Ramos (cell line): Measurements from ENCODE around the gene GABBR2.

ENCODE experiments used
- in situ Hi-C: fragments of 300-500 bp; cut with MboI; formaldehyde crosslinking; loops from one replicate; pipeline ENCODE4 v1.14.3; 2022; ENCODE audit warnings: low sequenced_read_pairs; ENCODE audit not compliant: unreplicated experiment

Gene GABBR2

DNA sequence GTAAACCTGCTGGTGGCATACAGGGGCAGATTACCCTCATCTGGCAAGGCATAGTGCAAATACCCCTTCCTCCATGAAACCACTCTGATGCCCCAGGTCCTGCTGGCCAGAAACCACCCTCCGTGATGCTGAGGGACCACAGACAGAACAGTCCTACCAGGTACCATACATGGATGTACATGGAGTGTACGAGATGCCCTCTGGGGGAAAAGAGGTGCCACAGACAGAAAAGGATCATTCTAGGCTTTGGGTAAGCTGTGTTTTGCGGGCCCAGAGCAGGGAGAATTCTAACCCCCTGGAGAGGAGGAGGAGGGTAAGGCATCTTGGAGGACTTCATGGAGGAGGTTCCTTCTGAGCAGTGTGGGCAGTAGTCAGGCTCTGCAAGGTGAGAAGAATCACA lies 68.3 kb downstream of the GABBR2 start:
- in situ Hi-C loops: no loop called here

DNA sequence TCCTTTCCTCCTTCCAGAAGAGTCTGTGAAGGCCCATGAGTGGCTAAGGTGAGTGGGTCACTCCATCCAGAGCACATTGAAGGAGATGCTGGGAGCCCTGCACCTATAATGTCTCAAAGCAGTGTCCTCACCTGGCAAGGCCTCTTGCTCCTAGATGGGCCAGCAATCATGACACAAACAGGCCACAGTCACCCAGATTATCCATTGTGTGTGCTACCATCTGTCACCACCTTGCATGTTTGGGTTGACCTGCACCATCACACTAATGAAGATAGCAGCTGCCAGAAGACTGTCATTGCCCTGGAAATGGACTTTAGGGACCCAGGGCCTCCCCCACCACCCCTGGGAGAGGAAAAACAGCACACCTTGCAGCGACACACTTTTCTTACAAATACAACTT lies 69.6 kb downstream of the GABBR2 start:
- in situ Hi-C loops: no loop called here

DNA sequence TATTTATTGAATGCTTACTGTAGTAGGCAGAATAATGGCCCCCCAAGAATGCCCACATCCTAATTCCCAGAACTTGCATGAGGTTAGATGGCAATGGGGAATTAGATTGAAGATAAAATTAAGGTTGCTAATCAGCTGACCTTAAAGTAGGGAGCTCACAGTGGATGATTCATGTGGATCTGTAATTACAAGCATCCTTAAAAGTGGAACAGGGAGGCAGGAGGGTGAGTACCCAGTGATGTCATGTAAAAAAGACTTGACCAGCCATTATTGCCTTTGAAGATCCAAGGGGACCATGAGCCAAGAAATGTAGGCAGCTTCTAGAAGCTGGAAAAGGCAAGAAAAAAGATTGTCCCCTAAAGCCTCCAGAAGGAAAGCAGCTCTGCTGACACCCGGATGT lies 71.4 kb downstream of the GABBR2 start:
- in situ Hi-C loops: no loop called here

- in situ Hi-C loops: no loop called here
These were observed 73.4 kb downstream of the GABBR2 start for GRCh38 chr9:98635374-98635773.

DNA sequence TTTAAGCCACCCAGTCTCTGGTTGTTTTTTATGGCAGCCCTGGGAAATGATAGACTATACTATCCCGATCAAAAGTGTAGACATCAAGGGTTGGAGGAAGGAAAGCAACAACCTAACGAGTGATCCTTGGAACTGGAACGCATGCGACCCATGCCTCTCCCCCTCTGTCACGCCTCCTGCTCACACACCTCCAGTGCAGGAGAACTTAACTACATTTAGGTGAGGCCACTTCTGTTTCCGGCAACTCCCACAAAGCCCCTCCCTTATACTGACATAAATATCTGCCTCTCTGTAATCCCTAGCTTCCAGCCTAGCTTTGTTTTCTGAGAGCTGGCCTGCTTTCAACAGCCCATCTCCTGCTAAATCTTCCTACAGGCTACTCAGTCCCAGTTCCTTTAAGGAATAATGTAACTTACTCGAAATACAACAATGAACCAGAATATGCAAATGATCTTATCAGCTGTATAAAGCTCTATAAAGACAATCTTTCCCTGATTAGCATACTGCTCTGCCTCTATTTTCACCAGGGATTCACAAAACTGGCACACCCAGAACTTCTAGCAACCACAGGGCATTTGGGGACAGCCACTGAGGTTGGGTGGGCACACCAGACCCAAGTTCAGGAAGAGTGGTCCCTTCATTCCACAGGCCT lies 73.9 kb downstream of the GABBR2 start:
- in situ Hi-C loops: no loop called here

DNA sequence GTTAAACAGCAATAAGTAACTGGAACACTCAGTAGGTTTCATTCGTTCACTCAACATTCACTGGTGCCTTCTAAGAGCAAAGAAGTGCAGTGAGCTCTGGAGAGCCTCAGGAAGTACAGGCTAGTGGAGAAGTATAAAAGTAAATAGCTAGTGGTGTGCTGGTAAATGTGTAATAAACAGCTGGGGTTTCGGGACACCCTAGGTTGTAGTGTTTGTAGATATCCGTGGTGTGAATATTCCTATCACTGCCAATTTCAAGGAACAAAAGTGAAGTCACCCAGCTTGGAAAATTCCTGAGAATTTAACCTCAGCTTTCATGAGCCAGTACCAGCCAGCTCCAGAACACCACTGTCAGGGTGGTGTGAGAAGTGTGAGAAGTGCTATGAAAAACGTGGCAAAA lies 75.9 kb downstream of the GABBR2 start:
- in situ Hi-C loops: no loop called here

- in situ Hi-C loops: no loop called here
These were observed 81.4 kb downstream of the GABBR2 start for GRCh38 chr9:98627296-98627695.

GRCh38 chr9:98625728-98626127 lies 83.0 kb downstream of the GABBR2 start:
- in situ Hi-C loops: no loop called here

DNA sequence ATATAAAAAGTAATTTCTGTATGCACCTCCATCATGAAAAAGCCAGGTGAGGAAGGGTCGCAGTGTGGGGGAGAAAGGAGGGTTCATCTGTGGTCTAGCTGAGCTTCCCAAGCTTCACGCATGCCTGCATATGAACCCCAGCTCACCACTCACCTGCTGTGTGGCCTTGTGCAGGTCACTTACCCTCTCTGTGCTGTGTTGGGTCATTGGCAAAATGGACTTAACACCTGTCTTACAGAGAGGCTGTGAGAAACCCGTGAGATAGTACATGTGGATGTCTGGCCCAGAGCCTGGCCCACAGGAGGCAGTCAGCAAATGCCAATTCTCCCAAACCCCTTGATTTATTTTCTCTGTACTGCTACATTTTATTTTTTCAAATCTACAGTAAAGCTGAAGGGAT lies 88.9 kb downstream of the GABBR2 start:
- in situ Hi-C loops: no loop called here

DNA sequence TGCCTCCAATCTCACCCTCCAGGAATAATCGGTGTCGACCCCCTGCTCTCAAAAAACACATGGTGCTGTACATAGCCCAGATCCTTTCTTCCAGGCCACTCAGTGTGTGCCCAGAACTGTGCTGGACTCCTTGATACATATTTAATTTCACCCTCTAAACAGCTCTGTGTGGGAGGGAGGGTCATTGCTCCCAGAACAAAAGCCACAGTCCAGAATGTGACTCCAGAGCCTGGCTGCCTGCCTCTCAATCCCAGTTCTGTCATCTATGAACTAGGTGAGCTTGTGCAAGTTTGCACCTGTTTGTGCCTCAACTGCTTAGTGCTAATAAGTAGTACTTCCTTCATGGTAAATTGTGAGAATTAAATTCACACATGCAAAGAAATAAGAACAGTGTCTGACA lies 93.1 kb downstream of the GABBR2 start:
- in situ Hi-C loops: no loop called here

DNA sequence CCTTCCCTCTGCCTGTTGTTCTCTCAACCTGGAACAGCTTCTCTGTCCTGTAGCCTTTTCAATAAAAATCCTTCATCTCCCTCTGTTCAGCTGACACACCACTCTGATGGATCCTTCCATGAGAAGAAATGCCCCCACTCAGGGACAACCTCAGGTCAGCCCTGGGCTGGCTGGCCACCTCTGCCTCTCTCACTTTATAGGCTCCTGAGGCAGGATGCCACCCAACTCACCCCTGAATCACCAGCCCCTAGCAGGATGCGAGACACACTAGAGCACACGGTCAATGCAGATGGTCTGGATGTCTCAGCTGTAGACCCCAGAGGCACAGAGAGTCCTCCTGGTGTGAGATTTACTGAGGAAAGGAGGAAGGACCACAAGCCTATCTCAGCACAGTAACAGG lies 93.8 kb downstream of the GABBR2 start:
- in situ Hi-C loops: no loop called here

DNA sequence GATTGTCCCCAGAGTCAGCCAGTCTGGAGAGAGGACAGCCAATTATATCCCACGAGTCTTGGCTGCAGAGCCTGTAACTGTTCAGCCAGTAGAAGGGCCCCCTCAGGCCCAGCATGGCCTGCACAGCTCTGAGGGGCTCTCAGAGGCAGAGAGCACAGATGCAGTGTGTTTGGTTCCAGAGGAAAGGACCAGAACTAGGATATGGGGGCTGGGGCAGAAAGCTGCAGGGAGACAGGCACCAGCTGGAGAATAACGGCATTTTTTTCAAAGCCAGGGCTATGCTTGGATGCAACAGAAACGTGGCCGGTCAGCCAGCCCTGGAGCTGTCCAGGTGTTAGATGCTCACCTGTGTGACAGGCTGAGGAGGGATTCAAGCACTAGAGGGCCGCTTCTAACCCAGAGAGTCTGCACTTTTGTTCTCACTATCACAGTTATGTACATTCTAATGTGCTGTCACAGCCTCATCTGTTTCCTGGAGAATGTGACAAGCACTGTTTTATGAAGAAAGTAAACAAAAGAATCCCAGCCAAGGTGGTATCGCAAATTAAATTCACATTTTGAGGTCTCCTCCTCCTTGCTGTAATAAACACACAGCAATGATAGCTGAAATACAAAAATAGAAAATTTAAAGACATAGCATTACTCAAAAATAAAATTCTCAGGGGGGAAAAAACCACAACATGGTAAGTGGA lies 96.5 kb downstream of the GABBR2 start:
- in situ Hi-C loops: no loop called here

DNA sequence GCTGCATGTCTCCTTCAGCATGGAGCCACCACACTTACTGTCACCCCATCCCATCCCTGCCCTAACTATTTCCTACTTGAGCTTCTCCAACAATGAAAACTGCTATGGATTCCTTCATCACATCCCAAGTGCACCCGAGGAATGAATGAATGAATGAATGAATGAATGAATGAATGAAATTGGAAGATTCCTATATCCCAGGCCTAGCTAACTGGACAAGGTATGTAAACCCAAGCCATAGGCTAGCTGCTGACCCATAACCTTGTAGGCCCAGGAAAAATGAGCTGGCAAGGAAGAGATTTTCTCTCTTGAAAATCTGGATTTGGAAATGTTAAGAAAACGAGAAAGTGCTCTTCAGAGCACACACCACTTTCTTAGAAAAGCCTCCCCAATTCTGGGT lies 97.4 kb downstream of the GABBR2 start:
- in situ Hi-C loops: no loop called here

- in situ Hi-C loops: no loop called here
These were observed 98.0 kb downstream of the GABBR2 start for GRCh38 chr9:98610711-98611110.

DNA sequence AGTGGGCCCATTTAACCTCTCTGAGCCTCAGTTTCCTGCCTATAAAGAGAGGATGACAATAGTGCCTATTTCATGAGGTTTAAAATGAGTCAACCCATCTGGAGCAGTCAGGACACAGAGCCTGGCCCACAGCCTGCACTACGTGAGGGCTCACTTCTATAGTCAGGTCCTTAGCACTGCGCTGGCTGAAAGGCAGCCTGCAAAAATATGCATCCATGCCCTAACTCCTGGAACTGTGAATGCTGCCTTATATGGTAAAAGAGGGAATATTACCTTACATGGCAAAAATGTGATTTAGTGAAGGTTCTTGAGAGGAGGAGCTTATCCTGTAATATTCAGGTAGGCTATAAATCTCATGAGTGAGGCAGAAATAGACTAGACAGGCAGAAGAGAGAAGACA lies 98.5 kb downstream of the GABBR2 start:
- in situ Hi-C loops: no loop called here

DNA sequence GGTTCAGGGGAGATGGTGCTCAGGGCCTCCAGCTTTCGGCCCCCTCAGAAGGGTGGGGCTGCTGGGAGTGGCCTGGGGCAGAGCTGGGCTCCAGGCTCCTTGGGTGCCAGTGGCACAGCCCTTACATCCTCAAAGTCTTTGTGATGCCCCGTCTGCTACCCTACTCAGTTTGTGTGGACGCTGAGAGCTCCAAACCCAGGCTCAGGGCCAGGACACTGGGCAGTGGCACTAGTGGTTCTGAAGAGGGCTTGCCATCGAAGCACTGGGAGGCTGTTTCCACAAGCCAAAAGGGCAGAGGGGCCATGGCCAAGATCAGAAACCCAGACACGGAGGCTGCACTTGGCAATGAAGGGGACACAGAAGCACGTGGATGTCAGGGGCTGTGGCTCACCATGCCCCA lies 99.1 kb downstream of the GABBR2 start:
- in situ Hi-C loops: no loop called here

GRCh38 chr9:98607787-98608186 lies 100.9 kb downstream of the GABBR2 start:
- in situ Hi-C loops: no loop called here

- in situ Hi-C loops: no loop called here
These were observed 101.6 kb downstream of the GABBR2 start for GRCh38 chr9:98607152-98607551.

DNA sequence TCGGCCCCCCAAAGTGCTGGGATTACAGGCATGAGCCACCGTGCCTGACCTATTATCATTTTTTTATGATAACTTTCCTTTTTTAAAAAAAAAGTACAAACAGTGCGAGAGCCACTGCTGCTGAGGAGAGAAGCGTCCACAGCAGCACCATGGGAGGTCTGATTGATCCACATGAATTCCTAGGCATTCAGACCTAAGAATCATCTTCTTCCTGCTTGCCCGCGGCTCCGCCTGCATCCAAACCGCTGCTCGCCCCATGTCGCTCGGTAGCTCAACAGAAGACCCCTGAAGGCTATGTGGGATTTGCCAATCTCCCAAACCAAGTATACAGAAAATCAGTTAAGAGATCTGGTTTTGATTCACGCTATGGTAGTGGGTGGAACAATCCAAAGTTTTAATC lies 102.0 kb downstream of the GABBR2 start:
- in situ Hi-C loops: no loop called here

DNA sequence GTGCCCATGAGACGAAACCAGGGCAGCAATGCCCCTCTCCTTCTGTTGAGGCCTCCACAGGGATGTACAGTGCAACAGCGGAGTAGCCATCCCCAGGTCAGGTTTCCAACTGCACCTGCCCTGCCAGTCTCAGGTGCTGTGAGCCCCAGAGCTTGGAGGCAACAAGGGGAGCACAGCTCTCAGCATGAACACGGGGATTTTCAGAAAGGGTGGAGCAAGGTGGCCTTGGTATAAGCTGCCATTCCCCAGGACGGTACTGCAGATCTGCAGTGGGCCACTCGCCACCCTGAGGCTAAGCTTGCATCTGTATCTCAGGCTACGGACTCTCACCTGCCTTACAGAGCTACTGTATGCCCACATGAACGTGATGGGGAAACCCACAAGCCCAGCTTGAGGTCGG lies 103.6 kb downstream of the GABBR2 start:
- in situ Hi-C loops: no loop called here

DNA sequence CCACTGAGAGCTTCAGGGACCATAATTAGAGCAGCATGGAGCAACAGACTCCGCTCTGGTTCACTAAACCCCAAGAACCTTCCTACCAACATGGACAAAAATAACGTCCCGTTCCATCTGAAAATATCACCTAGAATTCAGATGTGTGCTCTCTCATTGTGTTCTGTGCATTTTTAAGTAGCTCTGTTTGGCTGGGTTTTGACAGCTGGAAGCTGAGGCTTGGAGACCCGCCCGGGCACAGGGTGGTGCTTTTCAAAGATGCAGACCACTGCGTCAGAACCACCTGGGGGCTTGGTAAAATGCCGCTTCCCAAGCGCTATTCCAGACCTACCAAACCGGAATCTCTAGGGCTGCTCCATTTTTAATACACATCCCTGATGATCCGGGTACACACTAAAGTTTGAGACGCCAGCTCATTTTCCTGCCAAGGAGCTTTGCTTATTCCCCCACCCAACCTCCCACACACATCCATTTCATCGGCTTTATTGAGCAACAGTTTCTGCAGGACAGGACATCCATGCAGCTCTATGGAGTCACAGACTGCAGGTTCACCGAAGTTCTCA lies 104.8 kb downstream of the GABBR2 start:
- in situ Hi-C loops: no loop called here
